GM18502 (cell line): ENCODE data around the gene SNUPN.
A peak's percentile ranks its signal among the peaks of the same experiment; 100 is the strongest.

Source experiments
- ATAC-seq: cut with Tn5 transposase; IDR thresholded peaks from one replicate; pipeline ENCODE4 v1.9.1; 2021; ENCODE audit warnings: mild to moderate bottlenecking; ENCODE audit not compliant: unreplicated experiment, poor library complexity

SNUPN gene

DNA sequence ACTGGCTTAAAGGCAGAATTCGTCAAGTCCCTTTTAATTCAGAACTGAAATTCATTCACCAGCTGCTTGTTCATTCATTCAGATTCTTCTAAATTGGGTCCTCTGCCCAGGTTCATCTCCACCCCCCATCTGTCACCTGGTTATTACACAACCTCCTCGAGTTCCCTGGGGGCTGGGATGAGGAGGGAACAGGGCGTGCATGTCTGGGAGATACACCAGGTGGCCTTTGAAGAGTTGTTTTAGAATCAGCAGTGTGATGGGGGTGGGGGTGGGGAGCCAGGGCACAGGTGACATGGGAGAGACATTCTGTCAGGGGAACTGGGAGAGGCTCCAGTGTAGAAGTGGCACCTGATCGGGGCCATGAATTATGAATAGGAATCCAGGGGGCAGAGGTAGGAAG, 30.4 kb upstream of the SNUPN start:
- ATAC-seq: no peak

DNA sequence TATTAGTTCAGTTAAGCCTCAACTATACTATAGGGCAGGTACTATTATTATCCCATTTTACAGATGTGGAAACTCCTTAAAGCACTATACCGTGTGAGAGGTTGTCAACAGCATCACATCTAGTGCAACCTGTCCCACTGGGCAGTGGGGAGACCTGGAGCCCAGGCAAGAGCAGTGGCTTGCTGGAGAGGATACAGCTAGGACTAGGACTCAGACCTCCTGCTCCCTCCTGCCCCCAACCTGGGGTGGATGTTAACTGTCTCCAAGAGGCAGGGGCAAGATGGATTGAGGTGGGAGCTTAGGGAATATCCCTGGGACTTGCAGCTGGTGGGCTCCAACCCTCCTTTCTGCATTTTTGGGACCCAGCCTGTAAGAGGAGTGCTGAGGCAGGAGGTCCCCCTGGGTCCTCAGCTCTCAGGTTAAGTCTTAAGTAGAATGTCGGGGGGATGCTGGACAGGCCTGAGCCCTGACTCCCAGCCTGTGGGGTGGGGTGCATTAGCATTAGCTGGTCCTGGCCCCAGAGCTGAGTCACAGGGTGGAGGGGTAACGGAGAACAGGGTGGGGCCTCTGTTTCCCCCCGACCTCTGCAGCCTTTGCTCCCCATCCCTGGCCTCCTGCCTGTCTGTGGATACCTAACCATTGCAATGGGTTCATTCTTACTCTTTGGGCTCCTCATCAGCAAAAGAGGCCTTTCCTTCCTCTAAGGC, 28.8 kb upstream of the SNUPN start:
- ATAC-seq: no peak

DNA sequence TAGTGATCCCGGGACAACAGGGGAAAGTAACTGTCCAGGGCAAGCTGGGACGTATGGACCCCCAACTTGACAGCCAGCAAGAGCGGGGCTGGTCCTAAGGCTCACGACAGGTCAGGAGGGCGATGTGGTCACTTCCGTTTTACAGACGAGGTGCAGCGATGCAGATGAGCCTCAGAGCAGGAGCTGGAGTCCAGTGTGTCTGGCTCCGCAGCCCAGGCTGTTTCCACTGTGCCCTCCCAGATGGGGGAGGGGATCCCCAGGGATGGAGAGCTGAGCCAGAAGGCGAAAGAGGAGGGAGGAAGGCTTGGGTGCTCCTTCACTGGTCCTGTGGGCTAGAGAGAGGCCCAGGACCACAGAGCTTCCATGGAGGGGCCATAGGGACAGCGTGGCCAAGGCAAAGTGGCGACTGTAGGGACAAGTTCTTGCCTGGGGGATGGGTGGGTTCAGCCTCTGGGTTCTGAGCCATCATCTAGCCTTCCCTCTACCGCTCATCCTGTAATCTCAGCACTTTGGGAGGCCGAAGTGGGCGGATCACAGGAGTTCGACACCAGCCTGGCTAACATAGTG, 27.9 kb upstream of the SNUPN start:
- no peak for ATAC-seq

DNA sequence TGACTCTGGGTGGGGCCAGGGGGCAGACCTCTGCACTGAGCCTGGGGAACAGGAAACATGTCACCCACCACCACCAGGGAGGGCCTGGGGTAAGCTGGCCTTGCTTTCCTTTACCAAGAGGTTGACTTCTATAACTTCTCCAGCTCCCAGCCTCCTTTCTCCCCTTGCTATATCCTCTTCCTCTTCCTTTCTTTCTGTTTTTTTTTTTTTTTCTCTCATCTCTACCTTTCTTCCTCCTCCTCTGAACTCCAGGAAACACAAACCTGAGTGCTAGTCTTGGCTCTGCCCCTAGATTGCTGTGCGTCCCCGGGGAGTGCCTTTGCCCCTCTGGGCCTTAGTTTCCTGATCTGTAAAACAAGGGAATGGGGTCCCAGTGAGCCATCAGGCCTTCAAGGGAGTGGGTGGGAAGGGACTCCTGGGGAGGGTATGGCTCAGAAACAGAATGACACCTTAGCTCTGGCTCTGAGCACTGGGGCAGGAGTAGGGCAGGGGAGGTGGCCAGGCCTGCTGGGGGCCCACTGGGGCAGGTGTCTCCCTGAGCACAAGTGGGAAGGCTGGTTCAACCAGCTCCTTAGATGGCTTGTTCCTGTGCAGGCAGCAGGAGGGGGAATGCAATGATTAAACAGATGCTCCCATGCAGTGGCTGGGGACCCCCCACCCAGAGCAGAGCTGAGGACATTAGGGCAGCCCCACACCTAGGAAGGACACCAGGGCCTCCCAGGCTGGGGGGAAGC, 26.5 kb upstream of the SNUPN start:
- no peak for ATAC-seq

DNA sequence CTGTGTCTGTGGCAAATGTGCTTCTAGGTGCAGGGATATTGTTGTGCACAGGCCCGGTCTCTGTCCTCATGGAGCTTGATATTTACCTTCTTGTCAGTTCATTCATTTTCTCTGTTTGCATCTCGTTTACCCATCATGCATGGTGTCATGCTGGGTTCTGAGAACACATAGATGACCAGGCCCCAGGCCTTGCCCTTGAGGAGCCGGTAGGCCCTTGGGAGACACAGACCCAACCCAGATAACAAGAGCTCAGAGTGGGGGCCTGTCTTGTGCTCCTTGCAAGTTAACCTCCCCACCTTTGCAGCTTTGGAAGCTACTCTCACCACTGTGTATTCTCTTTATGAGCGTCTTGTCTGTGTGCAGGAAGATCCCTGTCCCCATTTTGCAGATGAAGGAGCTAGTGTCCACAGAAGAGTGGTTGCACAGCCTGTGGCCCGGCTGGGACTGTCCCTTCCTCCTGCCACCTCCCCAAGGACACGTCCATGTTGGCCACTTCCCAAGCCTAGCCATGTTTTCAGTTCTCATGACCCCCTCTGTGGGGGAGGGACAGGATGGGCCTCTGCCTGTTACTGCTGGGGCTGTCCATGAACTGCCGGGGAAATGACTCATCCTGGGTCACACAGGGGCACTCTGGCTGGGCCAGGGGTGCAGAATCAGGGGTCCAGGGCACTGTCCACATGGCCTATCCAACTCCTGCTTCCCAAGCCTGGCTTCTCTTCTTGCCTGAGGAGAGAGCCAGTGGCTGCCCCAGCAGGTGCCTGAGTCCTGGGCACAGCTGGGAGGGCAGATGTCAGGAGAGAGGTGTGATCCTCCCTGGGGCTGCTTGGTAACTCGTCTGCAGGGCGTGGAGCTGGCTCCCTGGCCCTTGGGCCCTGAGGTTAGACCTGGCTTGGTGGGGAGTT, 25.6 kb upstream of the SNUPN start:
- no peak for ATAC-seq

DNA sequence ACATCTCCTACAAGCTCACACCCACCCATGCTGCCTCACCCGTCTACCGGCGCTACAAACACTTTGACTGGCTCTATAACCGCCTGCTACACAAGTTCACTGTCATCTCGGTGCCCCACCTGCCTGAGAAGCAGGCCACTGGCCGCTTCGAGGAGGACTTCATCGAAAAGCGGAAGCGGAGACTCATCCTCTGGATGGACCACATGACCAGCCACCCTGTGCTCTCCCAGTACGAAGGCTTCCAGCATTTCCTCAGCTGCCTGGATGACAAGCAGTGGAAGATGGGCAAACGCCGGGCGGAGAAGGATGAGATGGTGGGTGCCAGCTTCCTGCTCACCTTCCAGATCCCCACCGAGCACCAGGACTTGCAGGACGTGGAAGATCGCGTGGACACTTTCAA, 24.3 kb upstream of the SNUPN start:
- no peak for ATAC-seq

DNA sequence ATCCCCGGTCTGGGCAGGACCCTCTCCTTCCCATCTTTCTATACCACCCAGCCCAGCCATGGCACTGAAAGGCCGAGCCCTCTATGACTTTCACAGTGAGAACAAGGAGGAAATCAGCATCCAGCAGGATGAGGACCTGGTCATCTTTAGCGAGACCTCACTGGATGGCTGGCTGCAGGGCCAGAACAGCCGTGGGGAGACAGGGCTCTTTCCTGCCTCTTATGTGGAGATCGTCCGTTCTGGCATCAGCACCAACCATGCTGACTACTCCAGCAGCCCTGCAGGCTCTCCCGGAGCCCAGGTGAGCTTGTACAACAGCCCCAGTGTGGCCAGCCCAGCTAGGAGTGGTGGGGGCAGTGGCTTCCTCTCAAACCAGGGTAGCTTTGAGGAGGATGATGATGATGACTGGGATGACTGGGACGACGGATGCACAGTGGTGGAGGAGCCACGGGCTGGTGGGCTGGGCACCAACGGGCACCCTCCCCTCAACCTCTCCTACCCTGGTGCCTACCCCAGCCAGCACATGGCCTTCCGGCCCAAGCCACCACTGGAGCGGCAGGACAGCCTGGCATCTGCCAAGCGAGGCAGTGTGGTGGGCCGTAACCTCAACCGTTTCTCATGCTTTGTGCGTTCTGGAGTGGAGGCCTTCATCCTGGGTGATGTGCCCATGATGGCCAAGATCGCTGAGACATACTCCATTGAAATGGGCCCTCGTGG, 23.7 kb upstream of the SNUPN start:
- ATAC-seq: no peak

DNA sequence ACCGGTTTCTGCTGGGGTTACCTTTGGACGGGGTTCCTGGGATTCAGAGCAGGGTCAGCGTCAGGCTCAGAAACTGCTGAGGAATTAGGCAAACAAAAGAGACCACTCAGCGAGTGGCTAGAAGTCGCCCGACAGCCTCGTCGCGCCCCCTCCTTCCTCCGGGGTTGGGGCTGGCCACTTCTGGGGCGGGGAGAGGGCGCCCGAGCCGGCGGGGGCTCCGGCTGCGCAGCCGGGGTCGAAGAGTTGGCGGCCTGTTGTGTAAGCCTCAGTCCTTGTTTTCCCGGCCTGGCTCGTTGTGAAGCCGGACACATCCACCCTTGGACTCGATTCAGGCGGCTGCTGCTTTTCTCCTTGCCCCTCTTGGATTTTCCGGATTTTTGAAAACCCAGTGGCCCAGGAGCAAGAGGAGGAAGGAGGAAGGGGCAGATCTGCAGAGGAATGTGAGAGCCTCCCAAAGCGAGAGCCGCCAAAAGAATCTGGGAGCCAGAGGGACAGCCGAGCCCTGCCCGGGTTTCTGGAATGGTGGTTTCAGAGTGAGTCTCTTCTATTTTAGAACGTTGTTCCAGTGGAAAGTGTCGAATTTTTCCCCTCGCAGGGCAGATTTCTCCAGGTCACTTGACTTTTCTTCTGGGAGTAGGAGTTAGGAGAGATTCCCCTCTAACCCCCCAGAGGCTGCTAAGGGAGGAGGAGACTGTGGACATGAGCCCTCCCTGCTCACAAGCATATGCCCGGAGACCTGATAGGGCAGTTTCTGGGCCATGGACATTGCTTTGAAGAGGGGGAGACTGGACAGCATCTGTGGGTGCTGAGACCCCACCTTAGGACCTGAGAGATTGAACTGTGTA, 22.9 kb upstream of the SNUPN start:
- ATAC-seq: no peak

DNA sequence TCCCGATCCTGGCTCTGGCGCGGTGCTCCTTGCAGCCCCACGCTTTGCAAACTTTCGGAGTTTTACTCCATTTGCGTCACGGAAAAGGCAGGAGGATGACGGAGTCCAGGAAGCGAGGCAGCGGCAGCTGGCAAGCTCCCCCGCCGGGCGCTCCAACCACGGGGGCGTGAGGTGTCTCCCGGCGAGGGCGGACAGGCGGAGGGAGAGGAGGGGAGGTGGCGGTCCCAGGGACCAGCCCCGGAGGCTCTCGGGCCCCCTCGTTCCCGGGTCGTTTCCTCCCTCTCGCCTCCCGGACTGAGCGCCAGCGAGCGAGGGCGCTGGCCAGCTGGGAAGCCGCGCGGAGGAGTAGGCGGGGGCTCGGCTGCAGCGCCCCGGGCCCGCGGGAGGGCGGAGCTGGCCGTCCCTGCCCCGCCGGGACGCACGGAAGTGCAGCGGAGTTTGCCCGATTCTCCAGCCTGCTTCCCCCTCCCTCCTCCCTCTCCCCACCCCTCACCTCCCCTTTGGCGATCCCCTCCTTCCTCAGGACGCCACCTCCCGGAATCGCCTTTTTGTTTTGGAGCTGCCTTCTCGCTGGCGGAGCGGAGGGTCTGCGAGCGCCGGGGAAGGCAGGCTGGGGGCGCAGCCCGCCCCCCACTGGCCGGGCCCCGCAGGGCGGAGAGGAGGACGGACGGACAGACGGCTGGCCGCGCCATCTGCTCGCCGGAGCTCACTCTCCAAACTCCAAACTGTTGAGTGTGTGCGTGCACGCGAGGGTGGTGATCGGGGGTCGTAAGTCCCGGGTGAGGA, 22.0 kb upstream of the SNUPN start, which contains the start of gene SNX33:
SNX33 (plus strand) TSS at position 543 of the 786 bp plus-strand sequence. CDS start 1,191 bp downstream, outside the sequence.
- ATAC-seq: peak; percentile 59

DNA sequence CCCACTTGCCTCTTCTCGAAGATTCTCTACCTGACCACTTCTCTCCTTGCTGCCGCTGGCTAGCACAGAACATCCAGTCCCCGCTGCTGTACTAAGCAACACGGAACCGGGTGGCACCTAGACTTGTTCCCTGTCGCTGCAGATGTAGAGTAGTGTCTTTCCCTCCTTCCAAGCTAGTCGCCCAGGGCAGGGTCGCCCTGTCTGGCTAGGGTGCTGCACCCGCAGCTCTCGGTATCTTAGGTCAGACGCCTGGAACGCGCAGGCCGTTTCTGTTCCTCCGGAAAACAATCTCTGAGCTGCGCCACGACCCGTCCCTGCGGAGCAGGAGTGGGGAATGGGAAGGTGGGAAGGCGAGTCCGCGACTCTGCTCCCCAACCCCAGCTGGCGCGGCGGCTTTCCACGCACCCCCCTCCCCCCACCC, 21.4 kb upstream of the SNUPN start:
- ATAC-seq: no peak

DNA sequence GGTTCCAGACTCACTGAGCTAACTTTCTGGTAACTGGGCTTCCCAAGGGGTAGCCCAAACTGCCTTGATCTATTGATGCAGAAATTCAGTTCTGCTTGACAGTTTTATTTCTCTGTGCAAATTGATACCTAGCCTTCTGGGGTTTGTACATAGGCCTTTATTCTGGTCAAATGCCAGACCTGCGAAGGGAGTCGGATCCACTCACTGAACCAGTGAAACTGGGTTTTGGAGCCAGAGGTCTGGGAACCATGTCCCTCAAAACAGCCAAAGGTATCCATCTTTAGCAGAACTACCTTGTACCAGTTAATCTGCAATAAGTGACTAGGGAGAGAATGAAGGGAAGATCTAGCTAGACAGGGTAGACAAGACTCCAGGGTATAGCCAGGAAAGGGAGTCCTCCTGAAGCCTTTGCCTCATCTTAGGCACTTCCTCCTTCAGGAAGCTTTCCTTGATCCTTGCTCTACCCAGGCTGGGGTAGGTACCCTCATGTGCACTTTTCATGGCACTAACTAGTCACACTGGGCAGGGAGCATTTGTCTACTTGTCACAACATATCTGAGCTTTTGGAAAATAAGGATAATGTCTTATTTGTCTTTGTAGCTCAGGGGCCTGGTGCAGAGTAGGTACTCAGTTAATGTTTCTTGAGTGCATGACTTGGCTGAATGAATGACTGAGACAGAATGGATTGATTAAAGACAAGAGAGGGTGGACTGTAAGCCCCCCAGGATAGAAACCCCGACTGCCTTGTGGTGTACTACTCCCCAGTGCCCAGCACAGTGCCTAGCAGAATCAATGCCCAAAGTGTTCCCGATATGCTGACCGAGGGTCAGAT, 20.8 kb upstream of the SNUPN start:
- ATAC-seq: no peak

DNA sequence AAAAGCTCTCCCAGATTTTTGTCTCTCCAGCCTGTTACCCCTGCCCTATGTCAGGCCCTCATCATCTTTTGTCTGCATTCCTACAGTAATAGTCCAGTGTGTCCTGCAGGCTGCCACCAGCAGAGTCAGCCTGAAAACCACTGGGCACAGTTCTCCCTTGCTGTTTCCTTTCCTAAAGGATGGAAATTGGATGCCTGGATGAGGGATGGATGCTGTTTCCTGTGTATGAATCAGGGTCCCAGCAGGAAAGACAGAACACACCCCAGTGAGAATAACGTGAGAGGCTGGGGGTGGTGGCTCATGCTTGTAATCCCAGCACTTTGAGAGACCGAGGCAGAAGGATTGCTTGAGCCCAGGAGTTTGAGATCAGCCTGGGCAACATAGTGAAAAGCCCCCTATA, 18.9 kb upstream of the SNUPN start:
- ATAC-seq: no peak

DNA sequence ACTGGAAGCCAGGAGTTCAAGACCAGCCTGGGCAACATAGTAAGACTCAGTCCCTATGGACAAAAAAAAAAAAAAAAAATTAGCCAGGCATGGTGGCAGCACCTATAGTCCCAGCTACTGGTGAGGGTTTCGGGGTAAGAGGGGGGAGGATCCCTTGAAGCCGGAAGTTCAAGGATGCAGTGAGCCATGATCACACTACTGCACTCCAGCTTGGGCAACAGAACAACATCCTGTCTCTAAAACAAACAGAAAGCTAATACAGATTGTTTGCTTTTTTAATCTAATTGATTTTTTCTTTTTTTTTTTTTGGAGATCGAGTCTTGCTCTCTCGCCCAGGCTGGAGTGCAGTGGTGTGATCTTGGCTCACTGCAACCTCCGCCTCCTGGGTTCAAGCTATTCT, 16.1 kb upstream of the SNUPN start:
- ATAC-seq: no peak

DNA sequence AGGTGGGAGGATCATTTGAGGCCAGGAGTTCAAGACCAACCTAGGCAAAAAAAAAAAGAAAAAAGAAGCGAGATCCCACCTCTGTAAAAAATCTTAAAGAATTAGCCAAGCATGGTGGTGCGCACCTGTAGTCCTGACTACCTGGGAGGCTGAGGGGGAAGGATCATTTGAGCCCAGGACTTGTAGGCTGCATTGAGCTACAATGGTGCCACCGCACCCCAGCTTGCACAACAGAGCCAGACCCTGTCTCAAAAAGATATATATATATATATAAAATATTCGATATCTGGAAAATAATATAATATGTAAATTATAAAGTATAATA, 15.6 kb upstream of the SNUPN start:
- ATAC-seq: no peak

DNA sequence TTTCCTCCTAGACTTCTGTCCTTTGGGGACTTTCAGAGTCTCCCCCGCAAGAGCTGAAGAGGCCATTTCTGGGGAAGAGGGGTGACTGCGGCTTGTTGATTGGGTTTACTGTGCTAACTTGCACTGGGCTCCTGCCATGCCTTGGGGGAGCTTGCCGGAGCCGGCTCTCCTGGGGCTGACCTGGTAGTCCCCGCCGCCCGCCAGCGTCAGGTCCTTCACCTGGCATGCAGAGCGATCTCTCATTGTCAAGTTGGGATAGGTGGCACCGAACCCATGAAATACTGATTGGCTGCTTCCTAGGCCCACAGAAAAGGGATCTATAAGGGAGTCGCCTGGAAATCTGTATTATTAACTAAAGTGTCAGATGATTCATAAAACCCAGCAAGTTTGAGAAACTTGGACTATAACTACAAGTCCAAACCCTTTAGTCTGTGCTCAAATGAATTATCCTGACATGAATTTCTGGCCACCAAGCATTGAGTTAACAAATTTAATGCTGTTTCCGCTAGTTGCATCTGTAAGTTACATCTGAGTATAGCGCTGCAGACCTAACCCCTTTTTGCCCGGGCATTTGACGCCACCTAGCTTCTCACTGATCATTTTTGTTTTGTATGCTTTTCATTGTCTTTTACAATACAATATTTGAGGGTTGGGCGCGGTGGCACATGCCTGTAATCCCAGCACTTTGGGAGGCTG, 15.1 kb upstream of the SNUPN start:
- peak; percentile 39 for ATAC-seq

DNA sequence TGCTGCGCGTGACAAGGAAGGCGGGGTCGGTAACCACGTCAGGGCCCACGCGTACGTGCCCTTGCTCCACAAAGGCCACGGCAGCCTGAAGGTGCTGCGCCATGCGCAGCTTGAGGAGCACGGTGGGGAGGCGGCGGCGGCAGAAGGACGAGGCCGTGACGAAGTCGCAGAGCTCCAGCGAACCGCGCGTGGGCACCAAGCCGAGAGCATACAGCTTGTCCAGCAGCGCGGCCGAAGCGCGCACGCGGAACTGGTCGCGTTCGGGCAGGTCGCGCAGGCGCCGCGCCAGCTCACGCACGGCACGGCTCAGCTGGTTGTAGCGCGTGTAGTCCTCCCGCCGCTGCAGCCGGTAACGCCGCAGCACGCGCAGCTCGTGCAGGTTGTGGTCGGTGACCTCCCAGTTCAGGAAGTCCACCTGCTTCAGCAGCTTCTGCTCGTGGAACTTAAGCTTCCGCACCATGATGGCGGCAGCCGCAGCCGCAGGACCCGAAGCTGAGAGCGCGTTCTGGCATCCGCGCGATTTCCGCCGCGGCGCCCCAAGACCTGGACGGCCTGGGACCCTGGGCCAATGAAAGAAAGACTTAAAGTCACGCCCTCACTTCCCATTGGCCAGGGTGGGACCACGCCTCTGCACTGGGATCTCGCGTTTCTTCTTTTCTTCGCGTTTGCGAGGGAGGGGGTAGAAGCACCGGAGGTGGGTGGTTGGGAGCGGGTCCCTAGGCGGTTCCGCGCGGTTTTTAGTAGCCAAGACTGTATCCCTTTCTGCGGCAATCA, 14.4 kb upstream of the SNUPN start, which contains the start of gene IMP3:
IMP3 (minus strand) TSS at position 516 of the 774 bp plus-strand sequence; CDS start at position 460, 56 bp downstream.
- ATAC-seq: peak; percentile 90
